ENCODE results near the gene HAO2. TPM values are rescaled to one million over a fixed set of nuclear protein-coding genes. Genes with fewer than 3 reads are reported as not detected.
"Not testable (repeated sequence)": the region's sequence is repeated elsewhere in the genome, so short reads cannot be mapped to it uniquely, and the experiment has no call there.

Gene HAO2
- not detected for total RNA-seq

DNA sequence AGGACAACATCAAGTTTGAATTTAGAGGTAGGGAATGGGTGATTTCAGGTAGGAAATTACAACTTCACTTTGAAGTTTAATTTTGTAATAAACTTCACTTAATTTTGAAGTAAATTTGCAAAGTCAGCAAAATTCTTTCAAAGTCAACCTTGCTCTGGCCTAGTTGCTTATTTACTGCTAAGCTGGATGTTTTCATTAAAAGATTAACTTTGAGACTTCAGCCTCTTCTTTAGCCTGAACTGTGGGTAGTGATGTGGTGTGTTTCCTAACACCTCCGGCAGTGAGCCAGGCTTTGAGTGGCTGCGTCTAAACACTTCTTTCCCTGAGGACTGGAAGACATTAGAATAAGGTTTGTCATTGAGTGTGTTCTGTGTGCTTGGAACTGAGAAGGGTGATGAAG, at the start of gene HAO2:
Gene HAO2 (plus strand): TSS at position 232 of the 400 bp plus-strand sequence. CDS start 12,301 bp downstream, outside the sequence.
- no peak for DNase-seq

DNA sequence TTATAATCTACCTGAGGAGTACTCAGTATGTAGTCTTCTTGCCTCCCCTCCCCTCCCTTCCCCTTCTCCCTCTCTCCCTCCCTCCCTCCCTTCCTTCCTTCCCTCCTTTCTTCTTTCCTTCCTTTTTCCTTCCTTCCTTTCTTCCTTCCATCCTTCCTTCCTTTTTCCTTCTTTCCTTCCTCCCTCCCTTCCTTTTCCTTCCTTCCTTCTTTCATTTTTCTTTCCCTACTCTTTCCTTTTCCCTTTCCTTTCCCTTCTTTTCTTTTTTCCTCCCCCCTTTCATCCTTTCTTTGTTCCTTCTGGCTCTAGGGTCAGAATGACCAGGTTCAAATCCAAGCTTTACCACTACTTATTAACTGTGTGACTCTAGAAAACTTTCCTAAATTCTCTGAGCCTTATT, 48.5 kb upstream of the HAO2 start:
- no peak for DNase-seq

DNA sequence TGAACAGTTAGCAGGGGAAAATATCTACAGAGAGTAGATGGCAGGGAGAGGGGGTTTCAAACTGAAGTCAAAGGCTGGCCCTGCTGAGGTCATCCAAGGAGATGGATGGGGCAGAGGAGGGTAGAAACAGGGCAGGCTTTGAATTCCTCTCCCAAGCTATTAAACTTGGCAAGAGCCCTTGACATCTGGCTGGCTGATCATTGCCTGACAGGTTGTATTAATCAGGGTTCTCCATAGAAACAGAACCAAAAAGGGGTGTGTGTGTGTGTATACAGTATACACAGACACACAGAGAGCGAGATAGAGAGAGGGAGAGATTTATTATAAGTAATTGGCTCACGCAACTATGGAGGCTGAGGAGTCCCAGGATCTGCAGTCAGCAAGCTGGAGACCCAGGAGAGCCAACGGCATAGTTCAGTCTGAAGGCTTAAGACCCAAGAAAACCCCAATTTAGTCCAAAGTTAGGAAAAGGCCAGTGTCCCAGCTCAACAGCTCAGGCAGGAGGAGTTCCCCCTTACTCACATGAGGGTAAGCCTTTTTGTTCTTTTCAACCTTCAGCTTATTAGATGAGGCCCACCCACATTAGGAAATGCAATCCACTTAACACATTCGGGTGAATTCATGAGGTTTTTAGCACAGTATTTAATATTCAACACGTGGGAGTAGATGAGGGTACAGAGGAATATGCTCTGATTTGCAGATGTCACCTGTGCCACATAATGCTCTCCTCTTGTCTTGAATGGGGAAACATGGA, 46.7 kb upstream of the HAO2 start:
- no peak for DNase-seq

DNA sequence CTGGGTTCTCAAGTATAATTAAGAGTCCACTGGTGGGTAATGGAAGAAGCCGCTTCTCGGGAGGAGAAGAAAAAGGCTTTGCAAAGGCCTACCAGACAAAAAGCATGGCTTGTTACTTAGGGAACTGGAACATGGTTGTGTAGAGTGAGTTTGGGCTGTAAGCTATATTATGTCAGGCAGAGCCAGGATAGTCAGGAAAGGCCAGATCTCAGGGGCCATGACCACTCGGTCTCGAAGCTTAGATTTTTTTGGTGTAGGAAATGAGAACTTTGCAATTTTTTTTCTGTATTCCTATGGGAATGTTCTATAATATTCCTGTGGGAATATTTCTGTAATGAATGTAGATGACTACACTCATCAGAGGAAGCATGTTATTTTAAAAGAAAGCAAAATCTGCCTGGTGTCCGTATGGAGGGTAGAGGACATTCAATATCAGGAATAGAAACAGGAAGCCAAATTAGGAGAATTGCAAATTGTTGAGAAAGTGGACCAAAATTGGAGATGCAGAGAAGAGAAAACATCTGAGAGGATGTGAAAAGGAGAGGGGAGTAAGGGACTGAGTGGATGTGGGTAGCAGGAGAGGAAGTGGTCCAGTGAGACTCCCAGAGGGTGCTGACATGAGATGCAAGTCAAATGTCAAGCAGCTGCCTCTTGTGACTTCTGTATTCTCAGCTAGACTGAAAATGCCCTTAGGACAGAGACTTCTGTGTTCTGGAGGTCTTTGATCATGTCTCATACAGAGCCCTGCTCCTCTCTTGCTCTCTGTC, 45.2 kb upstream of the HAO2 start:
- DNase-seq, result no peak

DNA sequence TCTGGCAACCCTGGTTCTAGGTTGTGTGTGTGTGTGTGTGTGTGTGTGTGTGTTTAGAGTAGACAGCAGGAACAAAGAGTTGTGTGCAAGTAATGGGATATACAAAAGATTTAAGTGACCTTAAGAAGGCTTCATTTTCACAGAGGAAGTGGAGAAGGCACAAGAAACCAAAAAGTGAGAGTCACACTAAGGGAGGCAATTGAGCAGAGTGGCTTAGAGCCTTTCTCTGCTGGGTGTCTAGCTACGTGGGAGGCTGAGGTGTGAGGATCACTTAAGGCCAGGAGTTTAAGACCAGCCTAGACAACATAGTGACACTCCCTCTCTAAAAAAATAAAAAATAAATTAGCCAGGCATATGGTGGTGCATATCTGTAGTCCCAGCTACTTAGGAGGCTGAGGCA, 44.4 kb upstream of the HAO2 start:
- no peak for DNase-seq

DNA sequence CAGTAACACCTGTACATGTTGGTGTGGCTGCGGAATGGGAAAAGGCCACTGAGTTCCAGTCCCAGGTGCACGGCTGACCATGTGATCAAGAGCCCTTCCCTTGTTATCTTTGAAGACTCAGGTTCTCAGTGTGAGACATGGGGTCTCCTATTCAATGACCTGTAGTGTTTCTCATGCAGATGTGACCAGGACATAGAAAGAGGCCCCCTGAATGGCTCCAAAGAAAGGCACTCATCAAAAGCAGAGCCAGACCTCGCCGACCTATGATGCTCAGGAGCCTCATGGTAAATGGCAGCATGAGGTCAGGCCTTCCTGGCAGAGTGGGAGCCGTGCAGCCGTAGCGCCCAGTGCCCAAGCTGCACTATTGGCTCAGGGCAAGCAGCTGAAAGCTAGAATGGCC, 42.3 kb upstream of the HAO2 start:
- DNase-seq, result no peak

DNA sequence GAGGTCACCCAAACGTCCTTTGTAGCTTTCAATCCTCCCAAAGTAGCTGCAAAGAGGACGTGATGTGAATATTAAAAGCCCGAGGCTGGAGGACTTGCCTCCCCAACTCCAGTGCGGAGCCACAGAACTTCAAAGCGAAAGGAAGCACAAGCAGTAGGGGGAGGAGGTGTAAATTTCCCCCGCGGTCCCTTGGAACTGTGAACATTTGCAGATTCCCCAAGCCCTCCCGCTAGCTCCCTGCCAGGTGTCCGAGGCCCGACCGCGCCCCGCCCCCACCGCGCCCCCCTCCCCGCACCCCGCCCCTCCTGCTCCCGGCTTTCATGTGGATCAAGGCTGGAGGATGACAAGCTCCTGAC, 41.5 kb upstream of the HAO2 start:
- no peak for DNase-seq

DNA sequence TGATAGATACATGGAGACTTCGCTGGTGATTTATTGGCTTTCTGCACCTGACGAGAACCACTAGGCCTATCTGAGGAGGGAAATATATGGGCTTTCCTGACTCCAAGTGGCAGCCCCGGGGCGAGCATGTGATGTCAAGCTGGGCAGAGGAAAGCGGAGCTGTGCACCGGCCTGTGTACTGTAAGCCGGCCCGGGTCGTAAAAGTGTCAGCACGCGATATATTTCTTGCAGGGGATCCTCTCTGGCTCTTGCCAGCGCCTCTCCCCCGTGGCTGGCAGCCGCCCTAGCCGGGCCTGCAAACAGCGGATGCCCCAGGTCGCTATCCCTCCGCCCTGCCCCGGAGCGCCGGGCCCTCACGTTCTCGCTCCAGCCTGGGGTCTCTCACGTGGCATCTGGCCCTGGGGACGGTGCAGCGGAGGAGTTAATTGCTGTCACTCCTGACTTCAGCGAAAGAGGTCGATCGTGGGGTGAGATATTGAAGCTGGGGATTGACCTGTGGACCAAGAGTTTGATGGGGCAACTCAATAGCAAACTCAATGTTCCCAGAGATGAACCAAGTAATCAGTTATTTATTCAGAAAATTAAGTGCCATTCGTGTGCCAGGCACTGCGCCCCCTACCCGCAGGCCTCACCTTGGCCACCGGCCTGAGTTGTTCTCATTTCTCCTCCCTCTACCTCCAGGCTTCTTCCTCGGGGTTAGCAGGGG, 41.0 kb upstream of the HAO2 start:
- no peak for DNase-seq

DNA sequence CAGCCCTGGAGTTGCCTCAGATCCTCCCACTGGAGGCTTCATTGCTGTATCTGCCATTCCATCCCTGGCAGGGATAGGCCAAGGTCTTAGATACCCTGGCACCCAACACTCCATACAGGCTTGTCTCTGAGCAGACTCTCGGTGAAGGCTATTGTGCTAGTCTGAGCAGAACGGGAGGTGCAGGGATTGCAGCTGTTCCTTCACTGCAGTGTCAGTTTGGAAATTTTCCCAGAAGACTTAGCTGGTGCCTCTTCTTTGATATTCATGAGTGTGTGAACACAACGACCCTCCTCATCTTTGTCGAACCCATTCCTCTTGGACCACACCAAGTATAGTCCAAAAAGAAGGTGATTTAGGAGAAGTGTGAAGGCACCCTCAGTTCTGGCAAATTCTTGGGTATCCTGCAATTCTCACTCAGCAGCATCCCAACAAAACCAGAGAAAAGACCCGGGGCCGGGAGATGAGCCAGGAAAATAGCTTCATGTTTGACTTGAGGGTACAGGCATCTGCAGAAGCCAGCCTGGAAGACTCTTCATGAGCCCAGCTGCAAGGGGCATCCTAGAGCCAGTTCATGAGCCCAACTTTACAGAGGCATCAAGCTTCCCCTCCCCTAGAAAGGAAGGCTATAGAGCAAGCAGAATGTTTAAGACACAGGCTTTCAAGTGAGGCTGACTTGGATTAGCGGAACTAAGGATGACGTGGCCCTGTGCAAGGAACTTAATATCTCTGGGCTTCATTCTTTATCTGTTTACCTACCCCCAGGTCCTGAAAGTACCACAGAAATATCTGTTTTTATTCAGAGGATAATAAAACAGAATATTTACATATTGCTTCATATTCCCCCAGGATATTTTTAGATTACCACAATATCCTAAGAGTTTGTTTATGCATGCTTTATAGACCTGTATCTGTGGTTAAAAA, 38.8 kb upstream of the HAO2 start:
- DNase-seq, result no peak

DNA sequence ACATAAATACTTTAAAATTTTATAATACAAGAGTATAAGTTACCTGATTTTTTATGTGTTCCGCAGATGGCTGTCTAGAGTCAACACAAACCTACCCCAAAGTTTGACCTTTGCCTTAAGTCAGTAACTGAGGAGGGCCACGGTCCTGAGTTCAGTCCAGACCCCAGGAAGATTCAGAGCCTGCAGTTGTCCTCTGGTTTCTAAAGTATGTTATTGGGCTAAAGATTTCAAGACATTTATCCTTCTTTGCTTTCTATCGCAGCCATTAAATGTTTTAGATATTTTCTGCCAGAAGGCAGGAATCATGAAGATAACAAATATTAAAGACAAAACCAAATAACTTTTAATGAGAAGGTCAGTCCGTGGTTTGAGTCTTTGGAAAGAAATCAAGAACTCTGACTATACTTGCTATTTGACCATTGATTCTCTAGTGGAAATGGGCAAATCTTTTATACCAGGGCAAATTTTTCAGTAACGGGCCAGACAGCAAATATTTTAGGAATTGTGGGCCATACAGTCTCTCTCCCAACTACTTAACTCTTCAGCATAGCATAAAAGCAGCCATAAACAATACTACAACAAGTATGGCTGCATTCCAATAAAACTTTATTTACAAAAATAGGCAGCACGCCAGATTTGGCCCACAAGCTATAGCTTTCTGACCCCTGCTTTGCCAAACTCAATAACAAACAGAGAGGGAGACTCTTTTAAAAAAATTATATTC, 38.0 kb upstream of the HAO2 start:
- DNase-seq, result no peak

DNA sequence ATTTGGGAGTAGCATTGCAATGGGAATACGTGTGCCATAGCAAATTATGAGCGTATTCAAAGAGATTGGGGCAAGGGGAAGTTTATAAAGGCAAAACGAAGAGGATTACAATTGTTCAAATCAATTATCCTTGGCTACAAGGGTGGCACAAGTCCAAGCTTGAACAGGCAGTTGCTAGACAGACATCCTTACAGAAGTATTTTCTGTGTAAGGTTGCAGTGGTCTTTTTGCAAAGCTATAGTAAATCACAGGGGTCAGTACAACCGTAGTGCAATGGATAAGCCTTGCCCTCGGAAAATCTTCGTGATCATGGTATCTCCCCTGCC, 37.4 kb upstream of the HAO2 start:
- no peak for DNase-seq

DNA sequence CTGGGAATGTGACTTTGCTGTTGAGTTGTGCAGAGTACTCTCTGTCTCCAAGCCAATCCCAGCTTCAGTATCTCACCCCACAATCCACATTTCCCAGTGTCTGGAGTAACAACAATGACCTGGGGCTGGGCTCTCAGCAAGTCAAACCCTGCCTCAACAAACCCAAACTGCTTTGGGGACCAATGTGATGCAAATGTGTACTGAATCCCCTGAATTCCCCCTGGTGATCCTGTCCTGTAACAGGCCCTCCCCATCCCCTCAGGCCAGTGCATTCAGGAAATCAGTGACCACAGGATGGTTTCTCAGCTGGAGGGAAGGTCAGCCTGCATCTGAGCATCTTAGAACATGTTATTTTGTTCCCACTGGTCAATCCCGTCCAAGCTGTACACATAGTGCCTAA, 36.7 kb upstream of the HAO2 start:
- no peak for DNase-seq

DNA sequence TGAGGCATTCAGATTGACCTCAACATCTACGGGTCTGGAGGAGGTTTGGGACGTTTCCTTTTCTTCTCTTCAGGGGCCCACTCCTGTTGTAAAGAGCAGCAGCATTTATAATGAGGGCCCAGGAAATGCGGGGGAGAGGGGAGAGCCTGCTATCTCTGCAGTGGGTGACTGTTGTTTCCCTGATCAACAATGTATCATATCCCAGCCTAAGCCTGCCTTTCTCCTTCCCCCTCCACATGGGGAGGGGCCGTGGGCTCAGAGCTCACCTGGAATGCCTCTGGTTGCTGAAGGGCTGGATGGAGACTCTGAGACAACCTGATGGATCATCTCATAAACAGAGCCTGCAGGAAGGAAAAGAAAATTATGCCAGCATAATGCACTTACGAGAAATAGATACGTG, 36.0 kb upstream of the HAO2 start:
- no peak for DNase-seq

DNA sequence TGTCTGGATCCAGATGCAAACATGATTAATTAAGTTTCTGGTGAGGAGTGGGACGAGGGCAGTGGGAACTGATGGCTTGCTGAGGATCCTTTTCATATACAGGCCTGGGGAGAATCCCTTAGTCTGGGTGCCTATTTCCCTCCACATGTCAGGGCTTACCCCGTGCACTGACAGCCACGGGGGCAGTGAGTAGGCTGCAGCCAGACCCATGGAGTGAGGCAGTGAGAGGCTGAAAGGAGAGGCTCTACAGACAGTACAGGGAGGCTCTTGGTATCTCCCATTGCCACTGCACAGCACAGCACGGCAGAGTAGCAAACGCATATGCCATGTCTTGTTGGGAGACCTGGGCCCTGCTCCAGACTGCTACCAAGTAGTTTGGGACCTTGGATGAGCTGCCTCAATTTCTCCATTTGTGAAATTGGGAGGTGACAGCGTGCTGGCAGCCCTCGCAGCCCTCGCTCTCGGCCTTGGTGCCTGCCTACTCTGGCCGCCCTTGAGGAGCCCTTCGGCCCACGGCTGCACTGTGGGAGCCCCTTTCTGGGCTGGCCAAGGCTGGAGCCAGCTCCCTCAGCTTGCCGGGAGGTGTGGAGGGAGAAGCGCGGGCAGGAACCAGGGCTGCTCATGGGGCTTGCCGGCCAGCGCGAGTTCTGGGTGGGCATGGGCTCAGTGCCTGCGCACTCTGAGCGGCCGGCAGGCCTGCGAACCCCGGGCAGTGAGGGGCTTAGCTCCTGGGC, 35.3 kb upstream of the HAO2 start:
- no peak for DNase-seq

DNA sequence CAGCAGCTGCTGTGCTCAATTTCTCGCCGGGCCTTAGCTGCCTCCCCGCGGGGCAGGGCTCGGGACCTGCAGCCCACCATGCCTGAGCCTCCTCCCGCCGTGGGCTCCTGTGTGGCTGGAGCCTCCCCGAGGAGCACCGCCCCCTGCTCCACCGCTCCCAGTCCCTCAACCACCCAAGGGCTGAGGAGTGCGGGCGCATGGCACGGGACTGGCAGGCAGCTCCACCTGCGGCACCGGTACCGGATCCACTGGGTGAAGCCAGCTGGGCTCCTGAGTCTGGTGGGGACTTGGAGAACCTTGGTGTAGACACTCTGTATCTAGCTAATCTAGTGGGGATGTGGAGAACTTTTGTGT, 34.7 kb upstream of the HAO2 start:
- DNase-seq, result not testable (repeated sequence)

DNA sequence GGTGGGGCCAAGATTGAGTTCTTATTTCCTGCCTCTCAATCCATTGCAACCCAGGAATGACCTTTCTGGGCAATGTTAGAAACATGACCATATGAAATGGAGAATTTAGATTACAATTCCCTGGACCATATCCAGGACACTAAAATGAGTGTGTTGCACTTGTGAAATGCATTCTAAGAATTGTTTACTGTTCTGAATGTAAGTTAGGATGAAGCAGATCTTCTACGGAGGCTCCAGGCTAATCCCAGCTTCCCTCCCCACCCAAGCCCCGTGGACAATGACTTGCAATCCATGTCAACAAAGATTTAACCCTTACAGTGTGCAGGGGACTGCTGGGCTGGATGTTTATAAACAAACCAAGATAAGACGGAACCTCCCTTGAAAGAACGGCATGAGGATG, 31.7 kb upstream of the HAO2 start:
- no peak for DNase-seq

DNA sequence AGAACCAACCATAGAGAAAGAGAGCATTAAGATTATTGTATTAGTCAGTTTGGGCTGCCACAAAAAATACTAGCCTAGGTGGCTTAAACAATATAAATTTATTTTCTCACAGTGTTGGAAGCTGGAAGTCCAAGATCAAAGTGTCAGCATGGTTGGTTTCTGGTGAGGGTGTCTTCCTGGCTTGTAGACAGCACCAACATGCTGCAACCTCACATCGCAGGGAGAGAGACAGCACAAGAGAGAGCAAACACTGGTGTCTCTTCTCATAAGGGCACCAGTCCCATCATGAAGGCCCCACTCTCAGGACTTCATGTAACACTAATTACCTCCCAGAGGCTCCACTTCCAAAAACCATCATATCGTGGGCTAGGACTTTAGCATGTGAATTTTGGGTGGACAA, 30.6 kb upstream of the HAO2 start:
- no peak for DNase-seq

DNA sequence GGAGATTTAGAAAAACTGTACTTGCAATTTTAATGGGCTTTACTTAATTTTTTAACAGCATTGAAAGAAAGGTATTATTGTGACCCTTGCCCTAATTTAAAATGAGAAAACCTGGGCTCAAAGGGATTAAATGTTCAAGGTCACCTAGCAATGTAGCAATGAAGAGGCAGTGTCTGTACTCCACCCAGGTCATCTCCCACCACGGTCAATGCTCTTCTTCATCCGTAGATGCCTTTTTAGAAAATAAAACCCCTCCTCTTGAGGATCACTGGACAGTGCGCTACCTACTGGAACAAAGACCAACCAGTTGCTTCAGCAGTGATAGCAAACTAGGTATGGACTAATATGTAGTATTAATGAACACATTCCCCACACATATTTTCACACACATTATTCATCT, 29.8 kb upstream of the HAO2 start:
- no peak for DNase-seq

DNA sequence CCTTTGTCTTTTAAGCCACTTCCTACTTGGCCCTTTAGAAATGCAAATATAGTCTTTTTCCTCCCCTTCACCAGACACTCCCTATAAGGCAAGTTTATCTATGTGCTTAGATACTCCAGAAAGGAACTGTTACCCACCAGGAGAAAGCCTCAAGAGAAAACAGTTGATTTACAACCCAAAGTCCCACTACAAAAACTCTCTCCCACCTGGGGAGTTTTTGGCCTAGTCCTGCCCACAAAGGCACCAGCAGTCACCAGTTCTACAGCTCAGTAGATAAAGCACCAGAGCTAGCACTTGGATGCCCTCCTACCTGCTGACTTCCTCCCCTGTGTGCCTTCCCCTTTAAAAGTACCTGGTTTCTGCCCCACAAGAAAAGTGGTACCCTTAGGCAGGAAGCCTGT, 27.7 kb upstream of the HAO2 start:
- no peak for DNase-seq

DNA sequence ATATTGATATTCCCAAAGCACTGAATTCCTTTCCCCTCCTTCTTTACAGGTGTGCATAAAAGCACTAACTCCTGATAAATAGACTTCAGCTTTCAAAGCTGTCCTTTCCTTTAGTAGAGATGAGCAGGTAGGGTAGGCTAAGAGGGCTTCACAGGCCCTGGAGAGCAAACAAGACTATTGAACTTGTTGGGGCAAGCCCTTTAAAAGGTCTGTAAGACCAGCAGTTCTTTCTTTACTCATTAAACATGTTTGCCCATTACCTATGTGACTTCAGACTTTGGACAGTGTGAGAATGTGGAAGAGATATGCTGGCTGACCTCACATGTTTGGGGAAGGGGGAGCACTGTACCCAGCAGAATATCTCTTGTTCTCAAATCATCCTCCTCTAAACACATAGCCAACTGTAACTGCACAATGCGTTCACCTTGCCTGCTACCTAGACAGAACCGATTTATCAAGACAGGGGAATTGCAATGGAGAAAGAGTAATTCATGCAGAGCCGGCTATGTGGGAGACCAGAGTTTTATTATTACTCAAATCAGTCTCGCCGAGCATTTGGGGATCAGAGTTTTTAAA, 27.1 kb upstream of the HAO2 start:
- DNase-seq, result no peak

DNA sequence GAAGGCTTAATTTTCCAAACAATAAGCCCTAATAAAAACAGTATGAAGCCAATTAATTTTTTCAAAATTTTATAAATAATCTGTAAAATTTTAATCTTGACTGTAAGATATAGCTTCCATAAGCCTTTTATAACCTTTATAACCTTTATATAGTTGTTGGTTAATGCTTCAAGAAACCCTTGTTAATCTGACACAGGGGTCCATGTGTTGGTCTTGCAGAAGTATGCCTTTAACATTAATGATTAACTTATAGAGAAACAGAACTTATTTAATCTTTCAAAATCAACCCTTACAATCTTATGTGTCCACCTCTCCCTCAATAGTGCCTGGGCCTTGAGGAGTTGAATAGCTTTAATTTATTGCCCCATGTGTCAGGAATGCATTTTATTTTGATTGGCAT, 23.2 kb upstream of the HAO2 start:
- DNase-seq, result no peak

Measured in effector CD4-positive, alpha-beta T cell (primary cell).